Suppressor macrophage treated with lipopolysaccharide for 4 hours (primary cell): Measurements from ENCODE around the gene FAM131B.
"Not testable (repeated sequence)": the region's sequence is repeated elsewhere in the genome, so short reads cannot be mapped to it uniquely, and the experiment has no call there.

Experiments used
- DNase-seq: peaks from one replicate; pipeline ENCODE4 v3.0.0-alpha.2; 2020

Gene FAM131B

GRCh38 chr7:143394777-143395176, 32.3 kb upstream of the FAM131B start:
- no peak for DNase-seq

GRCh38 chr7:143394068-143394467, 31.6 kb upstream of the FAM131B start:
- no peak for DNase-seq

- DNase-seq: no peak
These were observed 30.9 kb upstream of the FAM131B start for GRCh38 chr7:143393267-143394041.

- DNase-seq: no peak
These were observed 30.4 kb upstream of the FAM131B start for GRCh38 chr7:143392875-143393266.

GRCh38 chr7:143392427-143392826, 29.9 kb upstream of the FAM131B start:
- DNase-seq: not testable (repeated sequence)

GRCh38 chr7:143391462-143392404, 29.2 kb upstream of the FAM131B start:
- no peak for DNase-seq

GRCh38 chr7:143390773-143391317, 28.3 kb upstream of the FAM131B start:
- no peak for DNase-seq

- DNase-seq: no peak
These were observed 27.7 kb upstream of the FAM131B start for GRCh38 chr7:143390104-143390772.

GRCh38 chr7:143389316-143390103, 27.0 kb upstream of the FAM131B start:
- DNase-seq: no peak

- DNase-seq: no peak
These were observed 26.1 kb upstream of the FAM131B start for GRCh38 chr7:143388491-143389101.

- no peak for DNase-seq
These were observed 25.5 kb upstream of the FAM131B start for GRCh38 chr7:143388051-143388450.

GRCh38 chr7:143387156-143387975, 24.9 kb upstream of the FAM131B start:
- DNase-seq: no peak

- peak; percentile 60 for DNase-seq
These were observed 23.6 kb upstream of the FAM131B start for GRCh38 chr7:143385891-143386781.

GRCh38 chr7:143384661-143385631, 22.4 kb upstream of the FAM131B start:
- peak; percentile 80 for DNase-seq

GRCh38 chr7:143384148-143384547, 21.6 kb upstream of the FAM131B start:
- DNase-seq: peak; percentile 65

- DNase-seq: no peak
These were observed 21.1 kb upstream of the FAM131B start for GRCh38 chr7:143383642-143383957.

GRCh38 chr7:143382791-143383641, 20.5 kb upstream of the FAM131B start:
- no peak for DNase-seq
